Osteocyte (in vitro differentiated cells): ENCODE results near the gene LY6G5C. TPM values are rescaled to one million over a fixed set of nuclear protein-coding genes. Genes with fewer than 3 reads are reported as not detected.

Experiments
- DNase-seq: peaks from one replicate; pipeline ENCODE4 v3.0.0; 2021; ENCODE audit warnings: mixed read lengths; ENCODE audit not compliant: unreplicated experiment; ENCODE audit errors: extremely low spot score
- H3K27ac Mint-ChIP-seq: one replicate; pipeline ENCODE4 v1.8.0; 2021; ENCODE audit warnings: mild to moderate bottlenecking, mixed read lengths; ENCODE audit not compliant: unreplicated experiment
- H3K27me3 Mint-ChIP-seq: one replicate; pipeline ENCODE4 v1.8.0; 2021; ENCODE audit warnings: mixed read lengths; ENCODE audit not compliant: unreplicated experiment
- H3K36me3 Mint-ChIP-seq: one replicate; pipeline ENCODE4 v1.8.0; 2021; ENCODE audit warnings: mixed read lengths; ENCODE audit not compliant: unreplicated experiment
- H3K4me1 Mint-ChIP-seq: one replicate; pipeline ENCODE4 v1.8.0; 2021; ENCODE audit warnings: mixed read lengths; ENCODE audit not compliant: unreplicated experiment
- H3K4me3 Mint-ChIP-seq: one replicate; pipeline ENCODE4 v1.8.0; 2021; ENCODE audit warnings: mild to moderate bottlenecking, moderate library complexity, mixed read lengths; ENCODE audit not compliant: unreplicated experiment
- H3K9me3 Mint-ChIP-seq: one replicate; pipeline ENCODE4 v1.8.0; 2021; ENCODE audit warnings: mixed read lengths; ENCODE audit not compliant: unreplicated experiment
- CTCF ChIP-seq: fragments of 200-600 bp; sonication (generic); IDR thresholded peaks from 2 replicates; pipeline ENCODE4 v1.5.0; 2021; ENCODE audit warnings: antibody characterized with exemption, mild to moderate bottlenecking, moderate library complexity
- total RNA-seq: library from RNA; stranded (reverse); gene quantifications from 2 replicates; pipeline ENCODE4 v1.2.1, GENCODE V29; 2021

The LY6G5C gene
- total RNA-seq, 1 donor from 2014 or later: 3.9 TPM

- peaks cover 3% of the 10 kb centered on the region for H3K4me1 Mint-ChIP-seq
- H3K27ac Mint-ChIP-seq: no peak within 1 kb of the TSS
- H3K4me3 Mint-ChIP-seq: no peak within 1 kb of the TSS
- no peak for DNase-seq
- no peaks in the 10 kb centered on the region for H3K9me3 Mint-ChIP-seq
- H3K27me3 Mint-ChIP-seq: no peaks in the 10 kb centered on the region
- H3K36me3 Mint-ChIP-seq: peaks cover 22% of the 10 kb centered on the region
- no peak for TF ChIP-seq CTCF
Observed at GRCh38 chr6:31723245-31723979, 42.5 kb upstream of the LY6G5C start, which contains the start of gene MPIG6B. MPIG6B (plus strand) TSS chr6:31723373; CDS start chr6:31723384, 11 bp downstream.

- Mint-ChIP-seq H3K4me3 (no peak overlapping the region), H3K27ac (no peak overlapping the region), H3K4me1 (no peaks in the 10 kb centered on the region), H3K9me3 (no peaks in the 10 kb centered on the region), H3K27me3 (no peaks in the 10 kb centered on the region), H3K36me3 (peaks cover 17% of the 10 kb centered on the region)
- DNase-seq: no peak
- TF ChIP-seq CTCF: no peak
Observed at GRCh38 chr6:31722173-31722572, 41.3 kb upstream of the LY6G5C start.

GRCh38 chr6:31721351-31722020, 40.6 kb upstream of the LY6G5C start, which contains the start of gene LY6G6C:
LY6G6C (minus strand) TSS chr6:31721746; CDS start chr6:31721679, 67 bp downstream.
- Mint-ChIP-seq H3K4me3 (no peak within 1 kb of the TSS), H3K27ac (no peak within 1 kb of the TSS), H3K9me3 (no peaks in the 10 kb centered on the region), H3K4me1 (no peaks in the 10 kb centered on the region), H3K27me3 (no peaks in the 10 kb centered on the region), H3K36me3 (peaks cover 10% of the 10 kb centered on the region)
- TF ChIP-seq CTCF: no peak
- no peak for DNase-seq

GRCh38 chr6:31720196-31720770, 39.4 kb upstream of the LY6G5C start:
- Mint-ChIP-seq H3K27ac (no peak overlapping the region), H3K9me3 (no peaks in the 10 kb centered on the region), H3K4me3 (no peak overlapping the region), H3K4me1 (no peaks in the 10 kb centered on the region), H3K27me3 (no peaks in the 10 kb centered on the region), H3K36me3 (peaks cover 2% of the 10 kb centered on the region)
- TF ChIP-seq CTCF: no peak
- DNase-seq: no peak

GRCh38 chr6:31719001-31719400, 38.1 kb upstream of the LY6G5C start:
- Mint-ChIP-seq H3K36me3 (no peaks in the 10 kb centered on the region), H3K27me3 (peaks cover 4% of the 10 kb centered on the region), H3K4me1 (peaks cover 4% of the 10 kb centered on the region), H3K4me3 (no peak overlapping the region), H3K9me3 (no peaks in the 10 kb centered on the region), H3K27ac (no peak overlapping the region)
- no peak for DNase-seq
- TF ChIP-seq CTCF: no peak
